Measurements from ENCODE around the gene LCP2. TPM values are rescaled to one million over a fixed set of nuclear protein-coding genes. Genes with fewer than 3 reads are reported as not detected.

Gene LCP2
- 350 and 351 TPM in 2 replicates for total RNA-seq

- Mint-ChIP-seq H3K36me3 (ENCODE audit: low read depth) (peaks cover 42% of the 10 kb centered on the region), H3K27me3 (ENCODE audit: insufficient read depth) (no peaks in the 10 kb centered on the region), H3K9me3 (no peaks in the 10 kb centered on the region), H3K27ac (peak within 1 kb of the TSS; percentile 98), H3K4me3 (peak within 1 kb of the TSS; percentile 99), H3K4me1 (ENCODE audit: low read depth) (peaks cover 62% of the 10 kb centered on the region)
- intact Hi-C loops (cut with micrococcal nuclease): loop anchor here (1.0 to 10.0 kb wide), 7 partner anchors 9 to 1707 kb away; partner anchors contain the start of gene FBXW11
- DNase-seq (ENCODE audit: low spot score): peak; percentile 53
Measured at GRCh38 chr5:170297589-170298462, at the start of gene LCP2. TSS of gene LCP2 (minus strand) at chr5:170297777. CDS start at chr5:170297611, 166 bp downstream.

- Mint-ChIP-seq H3K27ac (no peak overlapping the region), H3K9me3 (no peaks in the 10 kb centered on the region), H3K36me3 (ENCODE audit: low read depth) (no peaks in the 10 kb centered on the region), H3K27me3 (ENCODE audit: insufficient read depth) (peaks cover 23% of the 10 kb centered on the region), H3K4me3 (no peak overlapping the region), H3K4me1 (ENCODE audit: low read depth) (no peaks in the 10 kb centered on the region)
- intact Hi-C loops (cut with micrococcal nuclease): no loop called here
- no peak for DNase-seq (ENCODE audit: low spot score)
Measured at GRCh38 chr5:170347022-170347567, 49.5 kb upstream of the LCP2 start.

- Mint-ChIP-seq H3K27me3 (ENCODE audit: insufficient read depth) (peaks cover 21% of the 10 kb centered on the region), H3K9me3 (no peaks in the 10 kb centered on the region), H3K36me3 (ENCODE audit: low read depth) (no peaks in the 10 kb centered on the region), H3K4me1 (ENCODE audit: low read depth) (no peaks in the 10 kb centered on the region), H3K4me3 (no peak overlapping the region), H3K27ac (no peak overlapping the region)
- DNase-seq (ENCODE audit: low spot score): no peak
- intact Hi-C loops (cut with micrococcal nuclease): no loop called here
Measured at GRCh38 chr5:170345971-170346370, 48.4 kb upstream of the LCP2 start.

- H3K4me3 Mint-ChIP-seq: no peak overlapping the region
- peaks cover 15% of the 10 kb centered on the region for H3K27me3 Mint-ChIP-seq (ENCODE audit: insufficient read depth)
- no peak for DNase-seq (ENCODE audit: low spot score)
- H3K27ac Mint-ChIP-seq: no peak overlapping the region
- intact Hi-C loops (cut with micrococcal nuclease): no loop called here
- H3K9me3 Mint-ChIP-seq: no peaks in the 10 kb centered on the region
- peaks cover 13% of the 10 kb centered on the region for H3K4me1 Mint-ChIP-seq (ENCODE audit: low read depth)
- no peaks in the 10 kb centered on the region for H3K36me3 Mint-ChIP-seq (ENCODE audit: low read depth)
Measured at GRCh38 chr5:170343177-170343576, 45.6 kb upstream of the LCP2 start.

GRCh38 chr5:170342153-170342725 is 44.7 kb upstream of the LCP2 start:
- intact Hi-C loops (cut with micrococcal nuclease): no loop called here
- Mint-ChIP-seq H3K9me3 (no peaks in the 10 kb centered on the region), H3K27me3 (ENCODE audit: insufficient read depth) (peaks cover 7% of the 10 kb centered on the region), H3K4me1 (ENCODE audit: low read depth) (peaks cover 20% of the 10 kb centered on the region), H3K4me3 (no peak overlapping the region), H3K27ac (no peak overlapping the region), H3K36me3 (ENCODE audit: low read depth) (no peaks in the 10 kb centered on the region)
- no peak for DNase-seq (ENCODE audit: low spot score)

GRCh38 chr5:170341545-170341944 is 44.0 kb upstream of the LCP2 start:
- peaks cover 20% of the 10 kb centered on the region for H3K4me1 Mint-ChIP-seq (ENCODE audit: low read depth)
- no peak overlapping the region for H3K27ac Mint-ChIP-seq
- no peaks in the 10 kb centered on the region for H3K36me3 Mint-ChIP-seq (ENCODE audit: low read depth)
- intact Hi-C loops (cut with micrococcal nuclease): no loop called here
- DNase-seq (ENCODE audit: low spot score): no peak
- H3K9me3 Mint-ChIP-seq: no peaks in the 10 kb centered on the region
- H3K4me3 Mint-ChIP-seq: no peak overlapping the region
- peaks cover 4% of the 10 kb centered on the region for H3K27me3 Mint-ChIP-seq (ENCODE audit: insufficient read depth)

GRCh38 chr5:170339780-170340167 is 42.2 kb upstream of the LCP2 start:
- Mint-ChIP-seq H3K4me3 (no peak overlapping the region), H3K4me1 (ENCODE audit: low read depth) (peaks cover 20% of the 10 kb centered on the region), H3K36me3 (ENCODE audit: low read depth) (peaks cover 4% of the 10 kb centered on the region), H3K27me3 (ENCODE audit: insufficient read depth) (peaks cover 4% of the 10 kb centered on the region), H3K9me3 (no peaks in the 10 kb centered on the region), H3K27ac (no peak overlapping the region)
- no peak for DNase-seq (ENCODE audit: low spot score)
- intact Hi-C loops (cut with micrococcal nuclease): loop anchor here (1.0 to 10.0 kb wide), 6 partner anchors 65 to 535 kb away; no protein-coding TSS in a partner anchor

- intact Hi-C loops (cut with micrococcal nuclease): loop anchor here (1.0 to 10.0 kb wide), 6 partner anchors 65 to 534 kb away; no protein-coding TSS in a partner anchor
- H3K27ac Mint-ChIP-seq: peak overlapping the region; percentile 63
- H3K4me3 Mint-ChIP-seq: no peak overlapping the region
- H3K4me1 Mint-ChIP-seq (ENCODE audit: low read depth): peaks cover 20% of the 10 kb centered on the region
- DNase-seq (ENCODE audit: low spot score): peak; percentile 45
- peaks cover 5% of the 10 kb centered on the region for H3K36me3 Mint-ChIP-seq (ENCODE audit: low read depth)
- peaks cover 4% of the 10 kb centered on the region for H3K27me3 Mint-ChIP-seq (ENCODE audit: insufficient read depth)
- no peaks in the 10 kb centered on the region for H3K9me3 Mint-ChIP-seq
Measured at GRCh38 chr5:170338933-170339779, 41.6 kb upstream of the LCP2 start.

- H3K4me3 Mint-ChIP-seq: no peak overlapping the region
- no peak for DNase-seq (ENCODE audit: low spot score)
- intact Hi-C loops (cut with micrococcal nuclease): loop anchor here (2.0 to 10.0 kb wide), 2 partner anchors 237 to 533 kb away; no protein-coding TSS in a partner anchor
- H3K9me3 Mint-ChIP-seq: no peaks in the 10 kb centered on the region
- H3K4me1 Mint-ChIP-seq (ENCODE audit: low read depth): peaks cover 20% of the 10 kb centered on the region
- H3K36me3 Mint-ChIP-seq (ENCODE audit: low read depth): peaks cover 5% of the 10 kb centered on the region
- H3K27ac Mint-ChIP-seq: peak overlapping the region; percentile 0
- peaks cover 4% of the 10 kb centered on the region for H3K27me3 Mint-ChIP-seq (ENCODE audit: insufficient read depth)
Measured at GRCh38 chr5:170338291-170338690, 40.7 kb upstream of the LCP2 start.

- Mint-ChIP-seq H3K4me1 (ENCODE audit: low read depth) (peaks cover 20% of the 10 kb centered on the region), H3K4me3 (no peak overlapping the region), H3K36me3 (ENCODE audit: low read depth) (peaks cover 5% of the 10 kb centered on the region), H3K9me3 (no peaks in the 10 kb centered on the region), H3K27ac (peak overlapping the region; percentile 8), H3K27me3 (ENCODE audit: insufficient read depth) (peaks cover 4% of the 10 kb centered on the region)
- intact Hi-C loops (cut with micrococcal nuclease): loop anchor here (10.0 kb wide), 1 partner anchor 532 kb away; no protein-coding TSS in a partner anchor
- DNase-seq (ENCODE audit: low spot score): no peak
Measured at GRCh38 chr5:170337045-170337733, 39.6 kb upstream of the LCP2 start.

- Mint-ChIP-seq H3K4me3 (peak overlapping the region; percentile 66), H3K36me3 (ENCODE audit: low read depth) (peaks cover 5% of the 10 kb centered on the region)
Measured at GRCh38 chr5:170336065-170336464, 38.5 kb upstream of the LCP2 start.

GRCh38 chr5:170334626-170335025 is 37.0 kb upstream of the LCP2 start:
- H3K4me1 Mint-ChIP-seq (ENCODE audit: low read depth): peaks cover 20% of the 10 kb centered on the region

More at GRCh38 chr5:170336065-170336464, 38.5 kb upstream of the LCP2 start:
- intact Hi-C loops (cut with micrococcal nuclease): loop anchor here (10.0 kb wide), 1 partner anchor 531 kb away; no protein-coding TSS in a partner anchor
- H3K4me1 Mint-ChIP-seq (ENCODE audit: low read depth): peaks cover 20% of the 10 kb centered on the region
- H3K27ac Mint-ChIP-seq: peak overlapping the region; percentile 87
- no peak for DNase-seq (ENCODE audit: low spot score)
- H3K9me3 Mint-ChIP-seq: no peaks in the 10 kb centered on the region
- peaks cover 4% of the 10 kb centered on the region for H3K27me3 Mint-ChIP-seq (ENCODE audit: insufficient read depth)

More at GRCh38 chr5:170334626-170335025, 37.0 kb upstream of the LCP2 start:
- Mint-ChIP-seq H3K36me3 (ENCODE audit: low read depth) (peaks cover 5% of the 10 kb centered on the region), H3K27ac (peak overlapping the region; percentile 89), H3K4me3 (peak overlapping the region; percentile 75), H3K9me3 (no peaks in the 10 kb centered on the region), H3K27me3 (ENCODE audit: insufficient read depth) (peaks cover 2% of the 10 kb centered on the region)
- DNase-seq (ENCODE audit: low spot score): no peak
- intact Hi-C loops (cut with micrococcal nuclease): loop anchor here (1.0 to 10.0 kb wide), 6 partner anchors 66 to 1497 kb away; partner anchors contain the start of gene SPDL1

Measured in activated T-helper 1 cell treated with anti-CD3 and anti-CD28 coated beads, Interleukin-12 subunit alpha, Interleukin-12 subunit beta, Interleukin-2, Interleukin-4 antibody, amounts not matched to agents 30 ng/mL and 10 ng/mL and 1 ng/mL, durations not matched to agents 14 hours and 24 hours and 36 hours (primary cell).